HG03520 (cell line): ENCODE data around the gene CASTOR1.

Experiments
- ATAC-seq: cut with Tn5 transposase; IDR thresholded peaks from one replicate; pipeline ENCODE4 v1.9.1; 2021; ENCODE audit warnings: mild to moderate bottlenecking, moderate library complexity; ENCODE audit not compliant: unreplicated experiment

CASTOR1 gene

DNA sequence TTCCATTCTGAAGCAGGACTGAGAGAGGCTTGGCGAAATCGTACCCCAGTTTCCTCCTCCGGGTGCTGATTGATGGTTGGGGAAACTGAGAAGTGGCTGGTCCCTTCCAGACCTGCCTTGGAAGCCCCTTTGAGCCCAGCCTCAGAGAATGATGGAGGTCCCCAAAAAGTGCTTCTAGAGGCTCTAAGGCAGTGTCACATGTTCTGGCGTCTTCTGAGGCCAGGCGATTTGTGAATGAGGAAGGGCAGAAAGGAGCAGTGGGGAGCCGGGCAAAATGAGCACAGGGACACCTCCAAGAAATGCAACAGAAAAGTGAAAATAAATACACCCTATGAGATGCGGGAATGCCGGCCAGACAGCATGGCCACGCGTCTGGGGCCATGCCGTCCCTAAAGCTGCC lies 41.7 kb downstream of the CASTOR1 start:
- ATAC-seq, result no peak

DNA sequence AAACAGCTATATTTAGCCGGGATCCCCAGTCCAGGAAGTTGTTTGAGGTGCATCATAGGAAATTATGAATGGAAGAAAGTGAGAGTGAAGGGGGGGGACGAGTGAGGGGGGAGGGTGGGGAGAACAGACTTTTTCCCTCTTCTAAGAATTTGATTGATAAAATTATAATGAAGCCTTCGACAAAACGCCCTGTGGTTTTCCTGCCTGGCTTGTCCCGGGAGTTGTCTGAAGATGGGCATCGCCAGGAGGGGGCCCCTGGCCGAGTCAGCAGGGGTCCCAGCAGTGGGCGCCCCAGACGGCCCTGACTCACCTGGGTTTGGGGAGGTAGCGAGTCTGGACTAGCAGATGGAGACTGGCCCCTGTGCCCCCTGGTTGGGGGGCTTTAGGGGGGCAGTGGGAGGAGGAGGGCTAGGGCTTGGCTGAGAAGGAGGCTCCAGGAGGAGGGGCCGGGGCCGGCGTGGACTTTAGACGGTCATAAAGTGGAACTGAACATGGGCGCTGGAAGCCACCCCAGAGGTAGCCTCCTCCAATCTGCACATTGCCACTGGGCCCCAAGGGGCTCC lies 42.4 kb downstream of the CASTOR1 start:
- no peak for ATAC-seq

DNA sequence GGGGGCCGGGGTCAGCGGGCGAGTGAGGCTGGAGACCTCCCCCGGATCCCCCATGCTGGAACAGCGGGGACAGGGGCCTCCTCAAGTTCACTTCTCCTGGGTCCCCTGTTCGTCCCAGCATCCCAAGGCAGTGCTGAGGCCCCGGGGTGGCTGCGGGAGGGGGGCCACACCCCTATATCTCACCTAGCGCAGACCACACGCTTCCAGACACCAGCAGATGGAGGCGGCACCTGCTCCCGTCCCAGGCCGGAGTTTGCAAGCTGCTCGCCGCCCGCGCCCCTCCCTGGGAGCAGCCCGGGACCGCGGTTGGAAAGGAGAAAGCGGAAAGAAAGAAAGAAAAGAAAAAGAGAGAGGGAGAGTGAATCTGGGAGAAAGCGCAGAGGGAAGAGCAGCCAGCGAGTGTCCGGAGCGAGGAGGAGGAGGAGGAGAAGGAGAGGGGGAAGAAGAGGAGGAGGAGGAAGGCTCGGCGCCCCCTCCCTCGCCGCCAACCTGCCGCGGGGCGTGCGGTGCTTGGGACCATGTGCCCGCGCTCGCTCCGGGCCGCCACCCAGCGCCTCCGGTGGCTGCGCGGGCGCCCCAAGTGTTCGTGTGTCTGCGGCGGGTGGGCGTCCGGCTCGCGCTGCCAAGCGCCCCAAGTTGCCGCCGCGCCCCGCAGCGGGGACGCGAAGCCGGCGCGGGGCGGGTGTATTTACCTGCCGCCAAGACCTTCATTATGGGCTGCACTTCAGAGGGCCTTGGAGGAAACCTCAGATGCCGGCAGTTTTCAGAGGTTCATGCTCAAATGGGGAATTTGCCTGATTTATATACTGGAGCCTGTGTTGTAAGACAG lies 43.1 kb downstream of the CASTOR1 start, which contains the start of gene LIF:
TSS of gene LIF (minus strand) at position 775 of the 829 bp plus-strand sequence. CDS start at position 711, 64 bp downstream.
- ATAC-seq, result no peak

DNA sequence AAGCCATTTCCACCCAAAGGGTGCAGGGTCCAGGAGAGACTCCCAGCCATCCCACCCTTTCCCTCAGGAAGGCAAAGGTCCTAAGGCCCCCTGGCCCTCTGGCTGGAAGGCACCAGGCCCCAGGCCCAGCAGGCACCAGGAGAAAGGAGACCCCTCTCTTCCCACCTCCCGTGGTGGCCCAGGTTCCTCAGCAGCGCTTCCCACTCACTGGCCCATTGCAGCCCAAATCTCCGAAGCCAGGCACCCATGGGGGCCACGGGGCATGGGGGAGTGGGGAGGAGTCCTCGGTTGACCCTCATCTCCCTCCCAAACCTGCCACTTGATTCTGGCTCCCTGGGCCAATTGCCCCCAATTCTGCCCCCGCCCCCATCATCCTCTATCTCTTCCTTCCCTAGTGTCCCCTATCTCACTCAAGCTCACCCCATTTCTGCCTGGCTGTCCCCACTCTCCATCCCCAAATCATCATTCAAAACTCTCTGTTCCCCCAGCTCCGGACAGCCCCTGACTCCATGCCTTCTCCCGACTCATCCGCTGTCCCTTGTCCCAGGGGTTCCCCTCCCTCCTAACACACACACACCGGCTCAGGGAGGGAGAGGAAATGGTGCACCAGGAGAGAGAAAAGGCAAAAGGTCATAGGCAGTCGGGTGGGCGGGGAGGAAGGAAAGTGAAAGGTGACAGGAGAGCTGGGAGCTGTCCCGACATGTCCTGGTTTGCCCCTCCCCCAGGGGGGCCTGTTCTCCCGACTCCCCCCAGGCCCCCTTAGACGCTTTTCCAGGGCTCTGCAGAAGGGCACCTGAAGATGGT lies 43.9 kb downstream of the CASTOR1 start:
- no peak for ATAC-seq

GRCh38 chr22:30244641-30245040 lies 44.7 kb downstream of the CASTOR1 start:
- ATAC-seq, result no peak

DNA sequence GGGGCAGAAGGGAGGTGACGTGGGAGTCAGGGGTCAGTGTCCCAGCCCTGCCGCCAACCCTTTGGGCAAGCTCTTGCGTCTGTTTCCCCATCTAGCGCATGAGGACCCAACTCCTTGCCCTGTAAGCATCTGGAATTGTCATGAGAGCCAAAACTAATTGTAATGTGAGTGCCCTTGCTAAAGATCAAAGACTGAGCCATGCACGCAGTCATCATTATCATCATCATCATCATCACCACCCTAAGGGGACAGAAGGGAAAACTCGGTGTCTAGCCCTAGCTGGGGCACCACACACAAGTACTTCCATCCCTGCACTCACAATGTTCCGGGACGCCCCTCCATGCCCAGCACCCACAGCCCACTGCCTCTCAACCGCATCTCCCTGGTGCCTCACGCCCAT lies 45.2 kb downstream of the CASTOR1 start:
- no peak for ATAC-seq

DNA sequence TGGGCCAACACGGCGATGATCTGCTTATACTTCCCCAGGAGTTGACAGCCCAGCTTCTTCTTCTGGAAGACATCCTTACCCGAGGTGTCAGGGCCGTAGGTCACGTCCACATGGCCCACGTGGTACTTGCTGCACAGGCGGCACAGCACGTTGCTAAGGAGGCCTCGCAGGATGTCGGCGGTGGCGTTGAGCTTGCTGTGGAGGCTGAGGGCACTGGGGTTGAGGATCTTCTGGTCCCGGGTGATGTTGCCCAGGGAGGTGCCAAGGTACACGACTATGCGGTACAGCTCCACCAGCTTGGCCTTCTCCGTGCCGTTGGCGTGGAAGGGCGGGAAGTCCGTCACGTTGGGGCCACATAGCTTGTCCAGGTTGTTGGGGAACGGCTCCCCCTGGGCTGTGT lies 45.6 kb downstream of the CASTOR1 start:
- no peak for ATAC-seq

DNA sequence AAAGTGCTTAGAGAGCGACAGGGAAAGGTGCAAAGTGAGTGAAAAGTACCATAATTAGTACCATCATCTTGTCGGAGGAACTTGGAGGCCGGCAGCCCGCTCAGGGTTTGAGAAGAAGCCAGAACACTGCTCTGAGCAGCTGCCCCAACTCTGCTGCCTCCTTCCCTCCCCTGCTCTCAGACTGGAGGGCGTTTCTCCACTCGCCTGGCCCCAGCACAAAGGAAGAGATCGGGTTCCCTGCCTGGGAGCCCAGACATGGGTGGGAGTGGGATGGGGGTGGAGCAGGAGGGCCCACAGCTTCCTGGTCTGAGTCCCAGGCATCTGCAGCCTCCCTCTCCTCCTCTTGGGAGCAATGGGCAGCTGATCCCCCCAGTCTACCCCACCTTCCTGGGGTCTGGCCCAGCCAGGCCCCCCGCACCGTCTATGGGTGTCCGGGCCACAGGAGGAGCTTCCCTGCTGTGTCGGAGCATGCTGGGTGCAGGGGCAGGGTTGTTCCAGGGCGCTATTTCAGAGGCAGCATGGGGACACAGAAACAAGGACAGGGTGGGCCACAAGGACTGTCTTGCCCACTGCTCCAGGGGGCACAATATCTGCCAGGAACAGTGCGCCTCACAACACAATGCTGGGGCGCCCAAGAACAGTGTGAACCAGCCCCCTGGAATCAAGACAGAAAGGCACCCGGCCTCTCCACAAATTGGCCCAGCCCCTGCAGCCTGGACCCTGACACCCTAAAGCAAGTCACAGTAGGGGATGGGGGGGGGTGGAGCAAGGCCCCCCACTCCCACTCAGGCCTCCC lies 47.5 kb downstream of the CASTOR1 start:
- no peak for ATAC-seq

DNA sequence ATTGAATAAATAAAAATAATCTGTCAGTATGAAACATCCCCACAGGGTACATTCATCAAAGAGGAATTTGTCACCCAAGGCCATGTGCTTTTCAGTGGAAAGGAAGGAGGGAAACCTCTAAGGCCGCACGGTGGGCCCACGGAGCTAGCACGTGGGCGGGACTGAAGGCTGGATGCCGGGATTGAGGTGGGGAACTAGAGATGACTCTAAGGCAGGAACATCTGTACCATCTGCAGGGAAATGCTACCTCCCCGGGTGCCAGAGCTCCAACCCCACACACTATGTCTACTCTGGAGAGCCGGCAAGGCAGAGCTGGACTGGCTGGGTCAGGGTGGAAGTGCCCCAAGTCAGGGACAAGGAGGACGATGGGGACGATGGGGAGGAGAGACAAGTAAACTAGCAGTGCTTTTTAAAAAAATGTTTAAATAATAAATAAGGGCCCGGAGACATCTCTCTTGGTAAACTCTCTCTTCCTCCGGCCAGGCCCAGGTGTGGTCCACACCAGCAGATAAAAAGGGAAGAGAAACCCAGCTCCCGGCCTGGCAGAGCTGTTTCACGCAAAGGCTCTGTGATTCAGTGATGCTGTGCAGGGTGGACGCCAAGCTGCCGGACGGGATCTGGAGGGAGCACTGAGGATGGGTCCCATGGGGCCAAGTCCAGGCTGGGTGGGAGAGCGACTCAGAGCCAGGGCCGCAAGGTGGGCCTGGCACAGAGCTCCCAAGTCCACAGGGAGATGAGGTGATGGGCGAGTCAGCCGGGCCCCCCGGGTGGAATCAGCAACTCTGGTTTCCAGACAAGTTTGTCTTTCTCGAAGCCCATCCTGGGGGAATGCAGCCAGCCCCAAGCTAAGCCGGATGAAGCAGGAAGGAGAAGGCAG lies 48.5 kb downstream of the CASTOR1 start:
- ATAC-seq, result no peak

GRCh38 chr22:30239488-30240405 lies 49.6 kb downstream of the CASTOR1 start:
- ATAC-seq, result no peak

DNA sequence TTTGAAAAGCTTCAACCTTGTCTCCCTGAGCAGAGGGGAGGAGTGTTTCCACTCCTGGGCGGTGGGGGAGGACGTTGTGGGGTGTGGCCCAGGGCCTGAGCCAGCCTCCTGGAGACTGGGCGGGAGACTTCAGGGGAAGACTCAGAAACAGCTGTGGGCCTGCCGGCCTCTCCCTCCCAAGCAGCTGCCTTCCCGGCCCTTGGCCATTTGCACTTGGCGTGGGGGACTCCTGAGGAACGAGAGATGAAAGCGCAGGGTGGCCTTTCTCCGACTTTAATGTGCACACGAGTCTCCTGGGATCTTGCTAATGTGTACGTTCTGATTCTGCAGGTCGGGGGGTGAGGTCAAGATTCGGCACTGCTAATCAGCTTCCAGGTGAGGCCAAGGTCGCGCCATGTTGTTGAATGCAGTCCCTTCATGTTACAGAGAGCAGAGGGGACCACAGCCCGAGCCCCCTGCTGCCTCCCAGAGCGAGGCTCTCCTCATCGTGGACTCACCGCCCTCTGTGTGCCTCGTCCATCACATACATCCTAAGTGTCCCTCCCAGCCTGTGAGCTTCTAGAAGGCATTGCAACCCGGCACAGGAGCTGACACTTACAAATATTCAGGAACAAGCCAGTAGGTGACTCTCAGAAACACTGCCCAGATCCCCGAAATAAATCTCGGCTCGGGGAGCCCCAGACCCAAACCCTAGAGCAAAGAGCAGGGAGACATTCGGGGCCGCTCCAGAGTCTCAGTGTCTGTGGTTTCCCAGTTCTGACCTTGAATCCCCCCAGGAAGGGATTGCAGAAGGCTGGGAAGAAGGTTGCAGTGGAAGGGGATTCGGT lies 50.4 kb downstream of the CASTOR1 start:
- no peak for ATAC-seq

DNA sequence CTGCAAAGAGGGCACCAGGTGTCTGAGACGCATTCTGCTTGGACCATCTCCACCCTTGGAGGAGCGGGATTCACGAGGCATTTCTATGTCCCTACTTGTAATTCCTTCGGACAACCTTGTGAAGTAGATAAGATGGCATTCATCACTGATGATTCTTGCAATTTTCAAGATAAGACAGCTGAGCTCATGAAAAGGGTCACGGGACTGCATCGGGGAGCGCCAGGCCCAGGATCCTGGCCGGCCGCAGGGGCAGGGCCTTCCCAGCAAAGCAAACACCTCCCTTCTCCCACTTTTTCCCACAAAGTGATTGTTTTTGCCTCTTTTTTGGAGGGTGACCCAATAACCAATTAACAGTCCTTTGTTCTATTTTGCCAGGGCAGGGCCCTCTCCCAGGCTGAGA lies 51.2 kb downstream of the CASTOR1 start:
- ATAC-seq, result no peak

GRCh38 chr22:30236875-30237274 lies 52.4 kb downstream of the CASTOR1 start:
- no peak for ATAC-seq

- ATAC-seq, result no peak
Observed at GRCh38 chr22:30235687-30236170, 53.6 kb downstream of the CASTOR1 start.
